Measurements from ENCODE around the gene PDHX.

- no peak for TF ChIP-seq POLR2AphosphoS5 (IDR thresholded peaks at IDR 0.05; ENCODE audit: borderline replicate concordance, low read depth, low read length)
- TF ChIP-seq EZH2 (IDR thresholded peaks at IDR 0.05), result no peak
These were observed 119.5 kb downstream of the PDHX start for GRCh38 chr11:35035894-35036408.

All from SK-N-MC (cell line).